DOHH2 (cell line): ENCODE results near the gene ZNF610.

ENCODE experiments used
- EZH2phosphoT487 ChIP-seq: fragments of 200-600 bp; sonication (generic); IDR thresholded peaks from 2 replicates; pipeline ENCODE4 v1.6.1; 2017; ENCODE audit warnings: borderline replicate concordance, mild to moderate bottlenecking, antibody characterized with exemption, low read length, moderate library complexity, mixed read lengths
- TF ChIP-seq, protein P1 (sequence below): fragments of 200-600 bp; sonication (generic); IDR thresholded peaks from one replicate; pipeline ENCODE4 v1.5.1; 2014; ENCODE audit warnings: antibody characterized with exemption, mild to moderate bottlenecking, low read depth, low read length; ENCODE audit not compliant: poor library complexity, severe bottlenecking

DNA sequence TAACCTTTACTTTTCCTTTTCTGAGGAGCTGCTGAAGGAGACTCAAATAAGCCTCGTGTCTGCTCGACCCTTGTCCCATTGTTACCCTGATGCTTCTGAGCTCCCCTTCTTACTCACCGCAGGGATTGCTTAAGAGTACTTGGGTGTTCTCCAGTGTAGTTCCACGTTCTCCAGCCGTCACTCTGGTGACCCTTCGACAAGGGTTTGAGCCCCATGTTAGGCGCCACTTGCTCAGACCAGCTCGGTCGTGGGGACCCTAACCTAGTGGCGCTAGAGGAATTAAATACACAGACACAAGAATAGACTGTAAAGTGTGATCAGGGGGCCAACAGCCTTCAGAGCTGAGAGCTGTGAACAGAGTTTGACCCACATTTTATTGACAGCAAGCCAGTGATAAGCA is 28.8 kb upstream of the ZNF610 start:
- TF ChIP-seq EZH2phosphoT487: no peak
- TF ChIP-seq, protein P1, sequence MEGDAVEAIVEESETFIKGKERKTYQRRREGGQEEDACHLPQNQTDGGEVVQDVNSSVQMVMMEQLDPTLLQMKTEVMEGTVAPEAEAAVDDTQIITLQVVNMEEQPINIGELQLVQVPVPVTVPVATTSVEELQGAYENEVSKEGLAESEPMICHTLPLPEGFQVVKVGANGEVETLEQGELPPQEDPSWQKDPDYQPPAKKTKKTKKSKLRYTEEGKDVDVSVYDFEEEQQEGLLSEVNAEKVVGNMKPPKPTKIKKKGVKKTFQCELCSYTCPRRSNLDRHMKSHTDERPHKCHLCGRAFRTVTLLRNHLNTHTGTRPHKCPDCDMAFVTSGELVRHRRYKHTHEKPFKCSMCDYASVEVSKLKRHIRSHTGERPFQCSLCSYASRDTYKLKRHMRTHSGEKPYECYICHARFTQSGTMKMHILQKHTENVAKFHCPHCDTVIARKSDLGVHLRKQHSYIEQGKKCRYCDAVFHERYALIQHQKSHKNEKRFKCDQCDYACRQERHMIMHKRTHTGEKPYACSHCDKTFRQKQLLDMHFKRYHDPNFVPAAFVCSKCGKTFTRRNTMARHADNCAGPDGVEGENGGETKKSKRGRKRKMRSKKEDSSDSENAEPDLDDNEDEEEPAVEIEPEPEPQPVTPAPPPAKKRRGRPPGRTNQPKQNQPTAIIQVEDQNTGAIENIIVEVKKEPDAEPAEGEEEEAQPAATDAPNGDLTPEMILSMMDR: no peak
